Suprapubic skin (tissue), 4 donors: ENCODE results near the gene CHST6.

Experiments used
- EP300 ChIP-seq: sonication (generic); formaldehyde crosslinking; IDR thresholded peaks from one replicate; pipeline ENCODE4 v1.6.1; 2017; ENCODE audit warnings: antibody characterized with exemption
- POLR2A ChIP-seq, 2 donors: fragments of 450-650 bp; IDR thresholded peaks; one replicate each; pipeline ENCODE4 v1.6.1; 2017; ENCODE audit warnings: antibody characterized with exemption in 2 of 2, mild to moderate bottlenecking in 2 of 2, moderate library complexity in 2 of 2
- POLR2AphosphoS5 ChIP-seq, 3 donors: sonication (generic); formaldehyde crosslinking; IDR thresholded peaks; one replicate each; pipeline ENCODE4 v1.6.1; 2017; ENCODE audit warnings: antibody characterized with exemption in 3 of 3
- TF ChIP-seq, protein P1 (sequence below), 2 donors: fragments of 200-600 bp in 1 of 2; fragments of 450-650 bp in 1 of 2; sonication (generic) in 1 of 2; IDR thresholded peaks; one replicate each; pipeline ENCODE4 v1.5.1; 2016 to 2019; ENCODE audit warnings: antibody characterized with exemption in 2 of 2, mild to moderate bottlenecking in 1 of 2, moderate library complexity in 1 of 2

GRCh38 chr16:75527825-75528299 is 32.6 kb upstream of the CHST6 start:
- TF ChIP-seq, protein P1, sequence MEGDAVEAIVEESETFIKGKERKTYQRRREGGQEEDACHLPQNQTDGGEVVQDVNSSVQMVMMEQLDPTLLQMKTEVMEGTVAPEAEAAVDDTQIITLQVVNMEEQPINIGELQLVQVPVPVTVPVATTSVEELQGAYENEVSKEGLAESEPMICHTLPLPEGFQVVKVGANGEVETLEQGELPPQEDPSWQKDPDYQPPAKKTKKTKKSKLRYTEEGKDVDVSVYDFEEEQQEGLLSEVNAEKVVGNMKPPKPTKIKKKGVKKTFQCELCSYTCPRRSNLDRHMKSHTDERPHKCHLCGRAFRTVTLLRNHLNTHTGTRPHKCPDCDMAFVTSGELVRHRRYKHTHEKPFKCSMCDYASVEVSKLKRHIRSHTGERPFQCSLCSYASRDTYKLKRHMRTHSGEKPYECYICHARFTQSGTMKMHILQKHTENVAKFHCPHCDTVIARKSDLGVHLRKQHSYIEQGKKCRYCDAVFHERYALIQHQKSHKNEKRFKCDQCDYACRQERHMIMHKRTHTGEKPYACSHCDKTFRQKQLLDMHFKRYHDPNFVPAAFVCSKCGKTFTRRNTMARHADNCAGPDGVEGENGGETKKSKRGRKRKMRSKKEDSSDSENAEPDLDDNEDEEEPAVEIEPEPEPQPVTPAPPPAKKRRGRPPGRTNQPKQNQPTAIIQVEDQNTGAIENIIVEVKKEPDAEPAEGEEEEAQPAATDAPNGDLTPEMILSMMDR (IDR thresholded peaks at IDR 0.05): no peak
- no peak for TF ChIP-seq EP300
- TF ChIP-seq POLR2A (IDR thresholded peaks at IDR 0.05): no peak
- no peak for TF ChIP-seq POLR2AphosphoS5 (IDR thresholded peaks at IDR 0.05)
